ENCODE results near the gene IFNA21.

- TF ChIP-seq EP300 (IDR thresholded peaks at IDR 0.05) (no peak), POLR2AphosphoS5 (IDR thresholded peaks at IDR 0.05) (no peak), POLR2A (IDR thresholded peaks at IDR 0.05) (no peak)
- TF ChIP-seq, protein P1, sequence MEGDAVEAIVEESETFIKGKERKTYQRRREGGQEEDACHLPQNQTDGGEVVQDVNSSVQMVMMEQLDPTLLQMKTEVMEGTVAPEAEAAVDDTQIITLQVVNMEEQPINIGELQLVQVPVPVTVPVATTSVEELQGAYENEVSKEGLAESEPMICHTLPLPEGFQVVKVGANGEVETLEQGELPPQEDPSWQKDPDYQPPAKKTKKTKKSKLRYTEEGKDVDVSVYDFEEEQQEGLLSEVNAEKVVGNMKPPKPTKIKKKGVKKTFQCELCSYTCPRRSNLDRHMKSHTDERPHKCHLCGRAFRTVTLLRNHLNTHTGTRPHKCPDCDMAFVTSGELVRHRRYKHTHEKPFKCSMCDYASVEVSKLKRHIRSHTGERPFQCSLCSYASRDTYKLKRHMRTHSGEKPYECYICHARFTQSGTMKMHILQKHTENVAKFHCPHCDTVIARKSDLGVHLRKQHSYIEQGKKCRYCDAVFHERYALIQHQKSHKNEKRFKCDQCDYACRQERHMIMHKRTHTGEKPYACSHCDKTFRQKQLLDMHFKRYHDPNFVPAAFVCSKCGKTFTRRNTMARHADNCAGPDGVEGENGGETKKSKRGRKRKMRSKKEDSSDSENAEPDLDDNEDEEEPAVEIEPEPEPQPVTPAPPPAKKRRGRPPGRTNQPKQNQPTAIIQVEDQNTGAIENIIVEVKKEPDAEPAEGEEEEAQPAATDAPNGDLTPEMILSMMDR (IDR thresholded peaks at IDR 0.05) = no peak
These were observed 30.7 kb downstream of the IFNA21 start for GRCh38 chr9:21135736-21136135.

All from sigmoid colon (tissue), 4 donors.